ENCODE measurements around the gene SNAPC2.
"Not testable (repeated sequence)": the region's sequence is repeated elsewhere in the genome, so short reads cannot be mapped to it uniquely, and the experiment has no call there.

Gene SNAPC2

GRCh38 chr19:7888826-7889217 lies 31.3 kb upstream of the SNAPC2 start:
- no peak for DNase-seq (ENCODE audit: low read depth)

- not testable (repeated sequence) for DNase-seq (ENCODE audit: low read depth)
Measured at GRCh38 chr19:7893362-7894101, 26.6 kb upstream of the SNAPC2 start.

DNA sequence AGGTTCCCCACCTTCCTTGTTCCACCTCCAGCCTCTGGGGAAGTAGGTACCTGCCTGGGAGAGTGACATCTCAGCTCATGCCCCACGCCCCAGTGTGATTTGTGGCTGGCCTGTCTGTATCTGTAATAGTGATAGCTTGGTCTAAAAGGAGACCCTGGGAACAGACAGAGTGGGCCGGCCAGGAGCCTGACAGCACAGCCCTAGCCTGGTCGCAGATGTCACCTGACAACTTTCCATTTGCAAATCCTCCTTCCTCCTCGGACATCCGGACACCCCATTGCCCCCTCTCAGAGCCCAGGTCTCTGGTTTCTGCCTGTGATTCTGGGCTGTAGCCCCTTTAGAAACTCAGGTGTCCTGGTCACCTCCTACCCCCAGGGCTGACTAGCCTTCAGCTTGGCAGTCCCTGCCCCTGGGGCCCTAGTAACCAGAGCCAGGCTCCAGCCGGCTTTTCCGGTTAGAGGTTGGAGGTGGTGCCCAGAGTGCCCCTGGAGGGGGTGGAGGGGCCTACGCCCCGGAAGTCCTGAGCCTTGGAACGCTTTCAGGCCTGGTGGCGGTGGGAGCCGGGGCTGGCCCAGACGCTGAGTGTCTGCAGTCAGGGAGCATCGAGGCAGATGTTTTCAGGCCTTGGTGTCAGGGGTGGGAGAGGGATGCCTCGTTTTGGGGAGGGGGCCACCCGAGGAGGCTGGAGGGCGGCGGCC lies 25.4 kb upstream of the SNAPC2 start:
- DNase-seq (ENCODE audit: low read depth), result no peak

- DNase-seq (ENCODE audit: low read depth), result no peak
Measured at GRCh38 chr19:7895565-7895964, 24.6 kb upstream of the SNAPC2 start.

- no peak for DNase-seq (ENCODE audit: low read depth)
Measured at GRCh38 chr19:7897292-7897691, 22.8 kb upstream of the SNAPC2 start.

DNA sequence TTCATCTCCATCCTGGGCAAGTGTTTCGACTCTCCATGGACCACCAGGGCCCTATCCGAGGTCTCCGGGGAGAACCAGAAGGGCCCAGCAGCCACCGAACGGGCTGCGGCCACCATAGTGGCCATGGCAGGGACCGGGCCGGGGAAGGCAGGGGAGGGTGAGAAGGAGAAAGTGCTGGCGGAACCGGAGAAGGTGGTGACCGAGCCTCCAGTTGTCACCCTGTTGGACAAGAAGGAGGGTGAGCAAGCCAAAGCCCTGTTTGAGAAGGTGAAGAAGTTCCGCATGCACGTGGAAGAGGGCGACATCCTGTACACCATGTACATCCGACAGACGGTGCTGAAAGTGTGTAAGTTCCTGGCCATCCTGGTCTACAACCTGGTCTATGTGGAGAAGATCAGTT lies 21.2 kb upstream of the SNAPC2 start:
- DNase-seq (ENCODE audit: low read depth), result no peak

DNA sequence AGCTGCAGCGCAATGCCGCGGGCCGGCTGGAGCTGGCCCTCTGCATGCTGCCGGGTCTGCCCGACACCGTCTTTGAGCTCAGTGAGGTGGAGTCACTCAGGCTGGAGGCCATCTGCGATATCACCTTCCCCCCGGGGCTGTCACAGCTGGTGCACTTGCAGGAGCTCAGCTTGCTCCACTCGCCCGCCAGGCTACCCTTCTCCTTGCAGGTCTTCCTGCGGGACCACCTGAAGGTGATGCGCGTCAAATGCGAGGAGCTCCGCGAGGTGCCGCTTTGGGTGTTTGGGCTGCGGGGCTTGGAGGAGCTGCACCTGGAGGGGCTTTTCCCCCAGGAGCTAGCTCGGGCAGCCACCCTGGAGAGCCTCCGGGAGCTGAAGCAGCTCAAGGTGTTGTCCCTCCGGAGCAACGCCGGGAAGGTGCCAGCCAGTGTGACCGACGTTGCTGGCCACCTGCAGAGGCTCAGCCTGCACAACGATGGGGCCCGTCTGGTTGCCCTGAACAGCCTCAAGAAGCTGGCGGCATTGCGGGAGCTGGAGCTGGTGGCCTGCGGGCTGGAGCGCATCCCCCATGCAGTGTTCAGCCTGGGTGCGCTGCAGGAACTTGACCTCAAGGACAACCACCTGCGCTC lies 20.3 kb upstream of the SNAPC2 start:
- DNase-seq (ENCODE audit: low read depth), result no peak

- DNase-seq (ENCODE audit: low read depth), result no peak
Measured at GRCh38 chr19:7900401-7900870, 19.7 kb upstream of the SNAPC2 start.

GRCh38 chr19:7900931-7901330 lies 19.2 kb upstream of the SNAPC2 start:
- no peak for DNase-seq (ENCODE audit: low read depth)

DNA sequence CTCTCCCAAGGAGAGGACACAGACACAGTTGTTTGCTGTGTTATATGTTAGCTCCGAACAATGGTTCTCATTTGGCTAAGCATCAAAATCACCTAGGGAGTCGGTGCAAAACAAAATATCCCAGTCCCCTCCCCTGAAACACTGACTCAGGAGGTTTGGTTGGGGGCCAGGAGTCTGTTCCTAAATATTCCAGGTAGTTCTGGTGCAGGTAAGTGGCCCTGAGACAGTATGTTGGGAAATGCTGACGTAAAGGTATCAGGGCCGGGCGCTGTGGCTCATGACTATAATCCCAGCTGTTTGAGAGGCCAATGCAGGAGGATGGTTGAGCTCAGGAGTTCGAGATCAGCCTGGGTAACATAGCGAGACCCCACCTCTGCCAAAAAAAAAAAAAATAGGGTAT lies 18.8 kb upstream of the SNAPC2 start:
- DNase-seq (ENCODE audit: low read depth), result no peak

DNA sequence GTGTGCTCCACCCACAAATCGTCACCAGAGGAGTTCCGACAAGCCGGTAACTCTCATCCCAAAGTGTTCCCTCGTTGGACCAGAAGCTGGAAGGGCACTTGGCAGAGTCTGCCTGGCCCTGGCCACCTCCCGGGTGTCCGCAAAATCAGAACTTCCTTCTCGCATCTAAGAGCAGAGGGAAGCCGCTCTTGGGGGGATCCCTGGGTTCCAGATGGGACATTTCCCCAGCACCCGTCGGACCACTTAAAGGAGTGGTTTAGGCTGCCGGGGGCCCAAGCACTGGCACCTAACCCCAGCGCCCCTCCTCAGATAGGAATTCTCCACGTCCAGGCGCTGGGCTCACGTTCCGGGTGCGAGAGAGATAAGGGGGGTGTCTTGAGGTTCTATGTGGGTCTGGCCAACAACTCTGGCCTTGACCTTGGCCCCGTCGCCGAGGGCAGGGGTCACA lies 17.3 kb upstream of the SNAPC2 start:
- no peak for DNase-seq (ENCODE audit: low read depth)

DNA sequence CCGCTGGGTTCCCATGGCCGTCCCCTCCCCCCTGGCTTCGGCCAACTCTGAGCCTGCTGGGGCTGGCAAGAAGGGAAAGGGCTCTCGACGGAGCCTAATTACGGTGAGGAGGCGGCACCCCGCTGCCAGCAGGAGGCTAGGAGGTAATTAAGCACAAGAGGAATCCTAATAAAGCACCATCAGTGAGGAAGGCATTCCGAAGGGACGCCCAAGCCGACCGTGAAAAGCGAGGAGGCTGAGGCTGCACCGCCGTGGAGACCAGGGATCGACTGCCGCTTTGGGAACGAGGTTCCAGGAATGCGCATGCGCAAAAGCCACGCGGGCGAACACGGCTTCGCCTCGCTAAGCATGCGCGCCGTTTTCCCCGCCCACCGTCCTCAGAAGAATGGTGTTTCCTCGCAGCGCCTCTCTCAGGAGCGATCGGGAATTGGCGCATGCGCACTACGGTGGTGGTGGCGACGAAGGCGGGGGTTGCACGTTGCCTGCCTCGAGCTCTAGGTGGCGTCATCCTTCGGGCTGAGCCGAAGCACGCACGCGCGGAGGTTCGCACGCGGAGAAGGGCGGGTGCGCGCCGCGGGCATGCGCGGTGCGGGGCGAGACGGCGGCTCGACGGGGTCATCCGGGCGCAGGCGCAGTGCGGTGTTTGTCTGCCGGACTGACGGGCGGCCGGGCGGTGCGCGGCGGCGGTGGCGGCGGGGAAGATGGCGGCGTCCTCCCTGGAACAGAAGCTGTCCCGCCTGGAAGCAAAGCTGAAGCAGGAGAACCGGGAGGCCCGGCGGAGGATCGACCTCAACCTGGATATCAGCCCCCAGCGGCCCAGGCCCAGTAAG lies 16.7 kb upstream of the SNAPC2 start, which contains the start of gene MAP2K7:
MAP2K7 (plus strand) TSS at position 634 of the 830 bp plus-strand sequence; CDS start at position 702, 68 bp downstream.
- peak; percentile 100 for DNase-seq (ENCODE audit: low read depth)

DNA sequence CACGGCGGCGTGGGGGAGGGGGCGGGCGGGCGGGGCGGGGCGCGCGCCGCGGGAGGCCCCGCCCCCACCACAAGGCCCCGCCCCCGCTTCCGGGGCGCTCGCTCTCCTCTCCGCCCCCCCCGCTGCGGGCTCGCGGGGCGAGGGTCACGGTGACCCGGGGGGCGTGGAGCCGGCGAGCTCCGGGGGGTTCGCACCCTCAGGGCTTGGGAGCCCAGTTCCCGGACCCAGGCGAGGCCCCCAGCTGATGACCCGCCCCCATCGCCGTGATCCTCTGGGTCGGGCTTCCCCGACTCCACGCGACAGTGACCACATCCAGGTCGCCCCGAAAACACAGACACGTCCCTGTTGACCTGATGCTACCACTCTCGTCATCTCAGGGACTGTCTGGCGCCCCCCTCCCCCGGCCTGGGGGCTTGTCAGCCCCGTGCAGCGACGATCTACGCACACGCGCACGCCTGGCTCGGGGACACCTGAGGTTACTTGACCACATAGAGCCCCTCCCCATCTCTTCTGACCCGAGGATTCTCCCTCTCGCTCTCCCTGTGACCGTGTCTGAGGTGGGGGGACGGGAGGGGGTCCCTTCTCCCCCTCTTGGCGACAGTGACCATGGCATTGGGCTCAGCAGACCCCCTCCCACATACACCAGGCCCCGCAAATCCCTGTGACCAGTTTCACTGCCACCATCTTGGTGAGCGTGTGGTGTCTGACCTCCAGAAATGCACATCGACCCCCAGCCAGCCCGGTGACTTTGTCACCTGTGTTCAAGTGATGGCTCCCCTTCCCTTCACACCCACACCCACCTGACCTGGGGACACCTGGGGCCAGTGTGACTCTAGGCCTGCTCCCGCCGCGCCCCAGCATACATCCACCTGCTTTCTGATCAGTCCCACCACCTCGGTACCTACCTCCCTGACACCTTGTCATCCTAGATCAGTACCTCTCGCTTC lies 15.8 kb upstream of the SNAPC2 start:
- DNase-seq (ENCODE audit: low read depth), result peak; percentile 36

GRCh38 chr19:7905268-7905667 lies 14.9 kb upstream of the SNAPC2 start:
- no peak for DNase-seq (ENCODE audit: low read depth)

DNA sequence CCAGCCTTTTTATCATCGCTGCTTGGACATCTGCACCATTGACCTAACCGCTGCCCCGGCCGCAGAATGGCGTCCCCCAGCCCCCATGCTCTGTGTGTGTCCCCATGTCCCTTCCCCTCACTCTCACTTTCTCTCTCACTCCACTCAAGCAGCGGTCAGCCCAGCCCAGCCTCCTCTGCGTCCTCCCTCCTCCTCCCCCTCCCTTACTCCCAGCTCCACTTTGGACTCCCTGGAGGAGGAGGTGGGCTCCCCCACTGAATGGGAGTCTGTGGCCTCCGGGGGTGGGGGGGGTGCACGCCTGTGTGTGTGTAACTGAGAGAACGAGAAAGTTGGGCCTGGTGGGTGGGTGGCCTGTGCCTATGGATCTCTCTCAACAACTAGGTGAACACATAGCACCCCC lies 14.3 kb upstream of the SNAPC2 start:
- no peak for DNase-seq (ENCODE audit: low read depth)

GRCh38 chr19:7907122-7907521 lies 13.0 kb upstream of the SNAPC2 start:
- DNase-seq (ENCODE audit: low read depth), result no peak

DNA sequence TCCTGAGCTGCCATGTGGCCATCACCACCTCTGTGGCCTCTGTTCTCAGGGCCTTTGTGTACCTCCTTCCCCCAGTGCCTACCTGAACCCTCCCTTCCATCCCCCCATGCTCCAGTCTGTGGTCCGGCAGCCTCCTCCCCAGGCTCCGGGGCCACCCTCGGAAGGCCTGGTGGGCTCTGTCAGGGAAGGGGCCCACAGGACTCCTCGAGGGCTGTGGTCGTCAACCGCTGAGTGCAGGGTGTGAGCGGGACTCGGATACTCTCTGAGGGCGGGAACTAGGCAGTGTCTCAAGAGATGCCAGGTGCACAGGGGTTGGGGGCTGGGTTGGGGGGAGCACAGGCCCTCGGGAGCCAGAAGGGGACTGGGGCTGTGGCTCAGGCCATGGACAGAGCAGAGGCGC lies 12.6 kb upstream of the SNAPC2 start:
- no peak for DNase-seq (ENCODE audit: low read depth)

DNA sequence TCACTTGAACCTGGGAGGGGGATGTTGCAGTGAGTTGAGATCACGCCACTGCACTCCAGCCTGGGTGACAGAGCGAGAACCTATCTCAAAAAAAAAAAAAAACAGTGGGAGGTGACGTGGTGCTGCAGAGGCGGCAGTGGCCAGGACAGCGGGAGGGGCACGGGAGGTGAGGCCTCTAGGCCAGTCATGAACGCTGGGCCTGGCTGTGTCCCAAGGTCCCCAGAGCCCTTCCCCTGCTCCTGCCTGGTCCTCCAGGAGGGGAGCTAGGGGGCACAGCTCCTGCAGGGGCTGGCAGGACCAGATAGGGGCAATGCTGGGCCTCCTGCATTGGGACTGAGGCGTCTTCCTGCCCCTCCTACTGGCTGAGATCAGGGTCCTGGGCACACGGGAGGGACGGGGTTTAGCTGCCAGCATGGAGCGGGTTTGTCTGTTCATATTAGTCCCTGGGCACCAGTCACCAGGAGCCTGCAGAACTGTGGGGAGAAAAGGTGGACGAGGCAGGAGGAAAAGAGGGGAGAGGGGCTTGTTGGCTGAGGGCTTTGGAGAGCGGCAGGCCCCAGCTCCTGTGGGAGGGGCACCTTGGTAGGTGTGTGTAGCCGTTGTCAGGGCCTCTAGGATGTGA lies 11.9 kb upstream of the SNAPC2 start:
- DNase-seq (ENCODE audit: low read depth), result no peak

- no peak for DNase-seq (ENCODE audit: low read depth)
Measured at GRCh38 chr19:7908742-7909461, 11.2 kb upstream of the SNAPC2 start.
